Nasal cavity respiratory epithelium epithelial cell of viscerocranial mucosa (primary cell): Measurements from ENCODE around the gene UBE2R2. TPM values are rescaled to one million over a fixed set of nuclear protein-coding genes. Genes with fewer than 3 reads are reported as not detected.

Source experiments
- total RNA-seq: library from RNA; depleted of rRNA; stranded (reverse); fragments of >200 nt; gene quantifications from 2 replicates; pipeline ENCODE4 v1.2.3, GENCODE V29; 2014

The UBE2R2 gene
- total RNA-seq = 13.0 and 34.5 TPM in 2 replicates

DNA sequence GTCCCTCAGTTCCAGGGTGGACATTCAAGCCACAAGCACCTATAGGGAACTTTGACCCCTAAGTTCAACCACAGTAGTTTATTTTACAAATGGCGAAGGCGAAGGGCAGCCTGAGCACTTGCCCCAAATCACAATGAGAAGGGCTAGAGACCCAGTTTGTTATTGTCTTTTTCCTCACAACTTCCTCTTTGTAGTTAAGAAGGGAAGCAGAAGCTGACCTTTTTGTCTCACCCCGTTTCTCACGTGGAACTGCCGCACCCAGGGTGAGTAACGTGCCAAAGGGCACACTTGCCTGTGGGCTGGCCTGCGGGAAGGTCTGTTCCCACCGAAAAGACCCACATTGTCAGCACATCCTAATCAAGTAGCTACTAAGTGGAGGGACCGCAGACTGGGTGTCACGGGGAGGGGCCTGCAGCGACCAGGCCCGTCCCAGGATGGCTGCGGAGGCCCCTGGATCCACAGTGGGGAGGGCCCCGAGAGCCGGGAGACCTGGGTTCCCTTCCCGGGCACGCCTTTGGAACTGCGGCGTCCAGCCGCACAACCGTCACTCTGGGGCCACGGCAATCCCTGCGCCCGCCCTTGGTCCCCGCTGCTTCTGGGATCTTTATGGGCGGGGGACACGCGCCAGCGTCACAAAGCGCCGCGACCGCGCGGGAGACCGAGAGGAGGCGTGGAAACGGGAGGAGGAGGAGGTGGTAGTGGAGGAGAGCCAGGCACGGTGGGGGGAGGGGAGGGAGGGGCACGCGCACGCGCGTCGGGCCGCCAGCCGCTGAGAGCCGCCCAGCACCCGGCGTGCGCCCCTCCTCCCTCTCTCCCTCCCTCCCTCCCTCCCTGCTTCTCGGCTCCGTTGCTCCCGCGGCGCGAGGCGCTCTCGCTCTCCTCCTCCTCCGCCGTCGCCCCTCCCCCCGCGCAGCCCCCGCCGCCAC, at the start of gene UBE2R2:
Gene UBE2R2 (plus strand): TSS at position 834 of the 926 bp plus-strand sequence. CDS start 598 bp downstream, outside the sequence.

GRCh38 chr9:33795281-33795680, 21.7 kb upstream of the UBE2R2 start, which contains the start of gene PRSS3:
TSS of gene PRSS3 (plus strand) at chr9:33795561. CDS start at chr9:33795574, 13 bp downstream.

Other genes with a start within 250 kb of the UBE2R2 start
- 3.1 and 36.6 TPM in 2 replicates for gene PRSS3, start 21.6 kb upstream of the UBE2R2 start, total RNA-seq
- 17.4 and 37.7 TPM in 2 replicates for gene UBAP2, start 231.7 kb downstream of the UBE2R2 start, total RNA-seq